ENCODE results near the gene TNS2. TPM values are rescaled to one million over a fixed set of nuclear protein-coding genes. Genes with fewer than 3 reads are reported as not detected.

The TNS2 gene
- total and polyA plus RNA-seq, 9 of the 15 experiments (the other 6 are each of a cell fraction or from before 2014, with no cell fraction given), result 0.28 to 3.1 (median 1.2) TPM; not detected in 1

DNA sequence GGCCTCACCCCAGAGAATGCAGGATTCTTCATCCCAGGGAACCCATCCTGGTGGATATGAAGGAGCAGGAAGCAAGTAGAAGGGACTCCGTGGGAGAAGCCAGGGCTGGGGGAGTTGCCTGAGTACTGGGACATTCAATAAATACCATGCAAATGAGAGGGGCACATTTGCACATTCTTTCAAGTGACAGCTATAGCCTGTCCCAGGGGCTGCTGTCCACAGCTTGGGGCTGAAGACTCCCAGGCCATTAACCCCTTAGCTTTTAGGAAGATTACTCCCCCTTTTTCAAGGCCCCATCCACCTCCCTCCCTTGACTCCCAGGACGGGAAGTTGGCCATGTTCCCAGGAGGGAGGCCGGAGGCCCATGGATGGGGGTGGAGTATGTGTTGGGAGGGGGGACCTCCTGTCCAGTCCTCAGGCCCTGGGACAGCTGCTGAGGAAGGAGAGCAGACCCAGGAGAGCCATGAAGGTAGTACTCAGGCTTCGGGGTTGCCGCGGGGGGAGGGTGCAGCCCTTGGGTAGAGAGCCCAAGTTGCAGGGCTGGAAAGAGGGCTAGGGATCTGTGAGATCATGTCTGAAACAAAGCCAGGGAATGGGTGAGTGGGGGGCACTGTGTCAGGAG is 974 bp upstream of the TNS2 start (continued):
- TF ChIP-seq PPARD (CRISPR knock-in tag; IDR thresholded peaks at IDR 0.05) (no peak), POLR2AphosphoS2 (IDR thresholded peaks at IDR 0.05; ENCODE audit: low read length) (no peak), NFIC (IDR thresholded peaks at IDR 0.05) (peak; percentile 71; the same call in 1 of the 2 replicates), HDAC1 (IDR thresholded peaks at IDR 0.05) (0 out of 4 replicates have a peak, but pooled peaks of 1 of the 2 experiments have one; percentile 12), FOXJ2 (tag; IDR thresholded peaks at IDR 0.05) (no peak), EHMT2 (IDR thresholded peaks at IDR 0.05) (peak; percentile 72; the same call in 1 of the 2 replicates), BCOR (IDR thresholded peaks at IDR 0.05) (no peak), PYGO2 (tag; IDR thresholded peaks at IDR 0.05) (no peak), HDAC2 (IDR thresholded peaks at IDR 0.05) (no peak), FOXA1 (IDR thresholded peaks at IDR 0.05; ENCODE audit: borderline replicate concordance) (no peak), HNRNPK (IDR thresholded peaks at IDR 0.05; ENCODE audit: low read depth, low read length, poor library complexity, severe bottlenecking) (no peak), ZFX (CRISPR knock-in tag; IDR thresholded peaks at IDR 0.05) (peak; percentile 42; the same call in 1 of the 2 replicates), CREB1 (IDR thresholded peaks at IDR 0.05) (no peak), CREB1 (CRISPR knock-in tag; IDR thresholded peaks at IDR 0.05) (0 out of 2 replicates have a peak, but pooled peaks have one; percentile 23), SRF (CRISPR knock-in tag; IDR thresholded peaks at IDR 0.05) (no peak), TAF7 (tag; IDR thresholded peaks at IDR 0.05) (no peak)
- TF ChIP-seq, protein P1, sequence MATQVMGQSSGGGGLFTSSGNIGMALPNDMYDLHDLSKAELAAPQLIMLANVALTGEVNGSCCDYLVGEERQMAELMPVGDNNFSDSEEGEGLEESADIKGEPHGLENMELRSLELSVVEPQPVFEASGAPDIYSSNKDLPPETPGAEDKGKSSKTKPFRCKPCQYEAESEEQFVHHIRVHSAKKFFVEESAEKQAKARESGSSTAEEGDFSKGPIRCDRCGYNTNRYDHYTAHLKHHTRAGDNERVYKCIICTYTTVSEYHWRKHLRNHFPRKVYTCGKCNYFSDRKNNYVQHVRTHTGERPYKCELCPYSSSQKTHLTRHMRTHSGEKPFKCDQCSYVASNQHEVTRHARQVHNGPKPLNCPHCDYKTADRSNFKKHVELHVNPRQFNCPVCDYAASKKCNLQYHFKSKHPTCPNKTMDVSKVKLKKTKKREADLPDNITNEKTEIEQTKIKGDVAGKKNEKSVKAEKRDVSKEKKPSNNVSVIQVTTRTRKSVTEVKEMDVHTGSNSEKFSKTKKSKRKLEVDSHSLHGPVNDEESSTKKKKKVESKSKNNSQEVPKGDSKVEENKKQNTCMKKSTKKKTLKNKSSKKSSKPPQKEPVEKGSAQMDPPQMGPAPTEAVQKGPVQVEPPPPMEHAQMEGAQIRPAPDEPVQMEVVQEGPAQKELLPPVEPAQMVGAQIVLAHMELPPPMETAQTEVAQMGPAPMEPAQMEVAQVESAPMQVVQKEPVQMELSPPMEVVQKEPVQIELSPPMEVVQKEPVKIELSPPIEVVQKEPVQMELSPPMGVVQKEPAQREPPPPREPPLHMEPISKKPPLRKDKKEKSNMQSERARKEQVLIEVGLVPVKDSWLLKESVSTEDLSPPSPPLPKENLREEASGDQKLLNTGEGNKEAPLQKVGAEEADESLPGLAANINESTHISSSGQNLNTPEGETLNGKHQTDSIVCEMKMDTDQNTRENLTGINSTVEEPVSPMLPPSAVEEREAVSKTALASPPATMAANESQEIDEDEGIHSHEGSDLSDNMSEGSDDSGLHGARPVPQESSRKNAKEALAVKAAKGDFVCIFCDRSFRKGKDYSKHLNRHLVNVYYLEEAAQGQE (IDR thresholded peaks at IDR 0.05; ENCODE audit: borderline replicate concordance), result peak; percentile 95
- TF ChIP-seq, protein P1 (CRISPR knock-in tag; IDR thresholded peaks at IDR 0.05; ENCODE audit: low read depth), result peak; percentile 82; the same call in 1 of the 2 replicates
- TF ChIP-seq, protein P2, sequence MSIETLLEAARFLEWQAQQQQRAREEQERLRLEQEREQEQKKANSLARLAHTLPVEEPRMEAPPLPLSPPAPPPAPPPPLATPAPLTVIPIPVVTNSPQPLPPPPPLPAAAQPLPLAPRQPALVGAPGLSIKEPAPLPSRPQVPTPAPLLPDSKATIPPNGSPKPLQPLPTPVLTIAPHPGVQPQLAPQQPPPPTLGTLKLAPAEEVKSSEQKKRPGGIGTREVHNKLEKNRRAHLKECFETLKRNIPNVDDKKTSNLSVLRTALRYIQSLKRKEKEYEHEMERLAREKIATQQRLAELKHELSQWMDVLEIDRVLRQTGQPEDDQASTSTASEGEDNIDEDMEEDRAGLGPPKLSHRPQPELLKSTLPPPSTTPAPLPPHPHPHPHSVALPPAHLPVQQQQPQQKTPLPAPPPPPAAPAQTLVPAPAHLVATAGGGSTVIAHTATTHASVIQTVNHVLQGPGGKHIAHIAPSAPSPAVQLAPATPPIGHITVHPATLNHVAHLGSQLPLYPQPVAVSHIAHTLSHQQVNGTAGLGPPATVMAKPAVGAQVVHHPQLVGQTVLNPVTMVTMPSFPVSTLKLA (conservative IDR thresholded peaks at IDR 0.05), result 0 out of 4 replicates have a peak, but pooled peaks of 1 of the 2 experiments have one; percentile 25
